Measurements from ENCODE around the gene USF3.

The USF3 gene

DNA sequence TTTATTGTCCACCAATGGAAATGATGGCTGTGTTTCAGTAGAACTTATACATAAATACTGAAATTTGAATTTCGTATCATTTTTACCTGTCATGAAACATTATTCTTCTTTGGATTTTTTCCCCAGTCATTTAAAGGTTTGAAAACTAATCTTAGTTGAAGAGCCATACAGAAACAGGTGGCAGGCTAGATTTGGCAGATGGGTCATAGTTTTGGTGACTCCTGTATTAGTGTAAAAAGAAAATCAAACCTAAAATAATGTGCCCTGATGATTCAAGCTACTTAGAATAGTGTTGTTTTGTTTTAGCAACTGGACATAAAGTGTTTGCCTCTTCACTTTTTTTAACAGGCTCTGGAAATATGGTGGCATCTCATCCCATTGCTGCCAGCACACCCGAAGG lies 95.2 kb downstream of the USF3 start:
- Histone ChIP-seq H3K27ac (ENCODE audit: low read depth, low read length) (no peak overlapping the region), H4K20me1 (ENCODE audit: low read depth, low read length) (no peaks in the 10 kb centered on the region), H3F3A (ENCODE audit: insufficient read depth) (no peaks in the 10 kb centered on the region), H3K9me3 (ENCODE audit: insufficient read depth, low read length) (no peaks in the 10 kb centered on the region), H3K9me2 (replicated peaks; ENCODE audit: insufficient read depth, low read length) (no peaks in the 10 kb centered on the region), H3K4me2 (ENCODE audit: low read depth, low read length, poor library complexity, severe bottlenecking) (no peak overlapping the region), H3K4me3 (ENCODE audit: insufficient read depth, low read length, poor library complexity, severe bottlenecking) (no peak overlapping the region), H3K9ac (ENCODE audit: low read length) (no peak overlapping the region), H2AFZ (ENCODE audit: low read depth, low read length, severe bottlenecking) (no peak overlapping the region), H3K36me3 (ENCODE audit: low read length) (no peaks in the 10 kb centered on the region), H3K79me2 (ENCODE audit: insufficient read depth, low read length) (no peaks in the 10 kb centered on the region), H3K27me3 (ENCODE audit: low read length) (no peaks in the 10 kb centered on the region)
- TF ChIP-seq EZH2phosphoT487 (conservative IDR thresholded peaks at IDR 0.05; ENCODE audit: low read length), result no peak
- TF ChIP-seq, protein P1, sequence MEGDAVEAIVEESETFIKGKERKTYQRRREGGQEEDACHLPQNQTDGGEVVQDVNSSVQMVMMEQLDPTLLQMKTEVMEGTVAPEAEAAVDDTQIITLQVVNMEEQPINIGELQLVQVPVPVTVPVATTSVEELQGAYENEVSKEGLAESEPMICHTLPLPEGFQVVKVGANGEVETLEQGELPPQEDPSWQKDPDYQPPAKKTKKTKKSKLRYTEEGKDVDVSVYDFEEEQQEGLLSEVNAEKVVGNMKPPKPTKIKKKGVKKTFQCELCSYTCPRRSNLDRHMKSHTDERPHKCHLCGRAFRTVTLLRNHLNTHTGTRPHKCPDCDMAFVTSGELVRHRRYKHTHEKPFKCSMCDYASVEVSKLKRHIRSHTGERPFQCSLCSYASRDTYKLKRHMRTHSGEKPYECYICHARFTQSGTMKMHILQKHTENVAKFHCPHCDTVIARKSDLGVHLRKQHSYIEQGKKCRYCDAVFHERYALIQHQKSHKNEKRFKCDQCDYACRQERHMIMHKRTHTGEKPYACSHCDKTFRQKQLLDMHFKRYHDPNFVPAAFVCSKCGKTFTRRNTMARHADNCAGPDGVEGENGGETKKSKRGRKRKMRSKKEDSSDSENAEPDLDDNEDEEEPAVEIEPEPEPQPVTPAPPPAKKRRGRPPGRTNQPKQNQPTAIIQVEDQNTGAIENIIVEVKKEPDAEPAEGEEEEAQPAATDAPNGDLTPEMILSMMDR (IDR thresholded peaks at IDR 0.05; ENCODE audit: insufficient read depth, low read length, poor library complexity, severe bottlenecking), result no peak

GRCh38 chr3:113600418-113601182 lies 95.8 kb downstream of the USF3 start:
- Histone ChIP-seq H3K9me2 (replicated peaks; ENCODE audit: insufficient read depth, low read length) (no peaks in the 10 kb centered on the region), H3K79me2 (ENCODE audit: insufficient read depth, low read length) (no peaks in the 10 kb centered on the region), H3K36me3 (ENCODE audit: low read length) (no peaks in the 10 kb centered on the region), H3K27me3 (ENCODE audit: low read length) (no peaks in the 10 kb centered on the region), H3K4me3 (ENCODE audit: insufficient read depth, low read length, poor library complexity, severe bottlenecking) (no peak overlapping the region), H4K20me1 (ENCODE audit: low read depth, low read length) (no peaks in the 10 kb centered on the region), H3K9ac (ENCODE audit: low read length) (no peak overlapping the region), H3K27ac (ENCODE audit: low read depth, low read length) (no peak overlapping the region), H3F3A (ENCODE audit: insufficient read depth) (no peaks in the 10 kb centered on the region), H2AFZ (ENCODE audit: low read depth, low read length, severe bottlenecking) (no peak overlapping the region), H3K4me2 (ENCODE audit: low read depth, low read length, poor library complexity, severe bottlenecking) (no peak overlapping the region), H3K9me3 (ENCODE audit: insufficient read depth, low read length) (no peaks in the 10 kb centered on the region)
- no peak for TF ChIP-seq EZH2phosphoT487 (conservative IDR thresholded peaks at IDR 0.05; ENCODE audit: low read length)
- TF ChIP-seq, protein P1 (IDR thresholded peaks at IDR 0.05; ENCODE audit: insufficient read depth, low read length, poor library complexity, severe bottlenecking), result no peak

Measured in SU-DHL-6 (cell line).